HG02571 (cell line): ENCODE measurements around the gene FOXP1.
A peak's percentile ranks its signal among the peaks of the same experiment; 100 is the strongest.
"Not testable (repeated sequence)": the region's sequence is repeated elsewhere in the genome, so short reads cannot be mapped to it uniquely, and the experiment has no call there.

ENCODE experiments used
- ATAC-seq: cut with Tn5 transposase; IDR thresholded peaks from one replicate; pipeline ENCODE4 v1.9.1; 2021; ENCODE audit warnings: mild to moderate bottlenecking, moderate library complexity; ENCODE audit not compliant: unreplicated experiment

Gene FOXP1

DNA sequence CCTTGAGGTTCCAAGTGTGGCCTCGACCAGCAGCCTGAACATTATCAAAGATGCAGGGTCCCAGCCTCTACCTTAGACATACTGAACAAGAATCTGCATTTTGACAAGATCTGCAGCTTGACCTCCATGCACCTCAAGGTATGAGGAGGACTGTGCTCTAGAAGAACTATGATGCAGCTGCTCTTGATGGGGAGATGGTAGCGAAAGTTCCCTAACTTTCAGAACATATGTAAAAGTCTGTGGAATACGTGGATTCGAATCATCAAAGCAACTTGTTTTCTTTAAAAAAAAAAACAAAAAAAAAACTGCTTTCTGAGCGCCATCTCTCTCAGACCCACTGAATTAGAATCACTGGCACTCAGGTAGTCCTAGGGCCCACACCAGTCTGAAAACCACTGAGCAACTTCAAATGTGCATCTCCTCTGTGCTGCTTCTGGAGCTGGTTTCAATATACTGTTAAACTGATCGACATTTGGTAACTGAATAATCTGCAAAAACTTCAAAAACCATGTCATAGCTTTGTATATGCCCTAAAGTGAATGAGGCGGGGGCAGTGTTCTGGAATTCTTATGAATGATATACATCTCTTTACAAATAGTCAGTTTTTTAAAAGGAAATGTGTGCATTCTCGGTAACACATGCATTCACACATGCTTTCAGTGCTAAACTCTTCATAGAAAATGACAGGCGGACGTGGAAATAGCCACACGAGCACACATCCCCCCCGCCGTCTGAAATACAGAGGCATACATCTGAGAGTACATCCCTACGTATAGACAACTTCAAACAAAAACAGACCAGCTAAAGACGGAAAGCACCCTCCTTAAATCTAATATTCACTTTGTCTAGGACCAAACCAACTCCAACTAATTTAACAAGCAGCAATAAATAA is 128.8 kb downstream of the FOXP1 start:
- no peak for ATAC-seq

DNA sequence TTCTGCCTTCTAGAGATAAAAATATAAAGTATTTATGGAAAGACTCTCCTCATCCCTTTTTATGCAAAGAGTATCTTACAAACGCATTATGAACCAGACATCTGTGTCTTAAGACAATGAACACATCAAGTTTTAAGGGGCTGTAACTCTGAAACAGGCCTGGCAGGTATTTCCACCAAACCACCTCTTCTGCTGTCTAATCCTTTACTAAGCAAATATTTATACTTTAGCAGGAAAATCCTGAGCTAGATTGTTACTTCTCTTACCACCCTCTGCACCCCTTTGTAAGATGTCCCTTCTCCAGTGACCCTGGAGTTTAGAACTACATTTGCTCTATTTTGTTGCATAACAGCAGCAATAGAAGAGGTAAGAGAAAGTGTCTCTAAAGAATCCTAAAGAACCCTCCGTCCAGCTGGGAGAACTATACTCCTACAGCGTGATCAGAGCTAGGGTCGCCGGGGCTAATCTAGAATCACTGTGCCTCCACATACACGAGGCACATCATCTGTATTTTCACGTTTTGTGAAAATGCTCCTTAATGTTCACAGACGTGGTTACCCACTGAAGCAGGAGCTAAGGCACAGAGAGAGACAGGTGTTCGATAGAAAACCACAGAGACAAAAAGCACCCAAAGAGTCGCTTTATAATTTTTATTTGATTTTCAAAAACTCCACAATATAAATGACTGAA is 129.6 kb downstream of the FOXP1 start:
- no peak for ATAC-seq

DNA sequence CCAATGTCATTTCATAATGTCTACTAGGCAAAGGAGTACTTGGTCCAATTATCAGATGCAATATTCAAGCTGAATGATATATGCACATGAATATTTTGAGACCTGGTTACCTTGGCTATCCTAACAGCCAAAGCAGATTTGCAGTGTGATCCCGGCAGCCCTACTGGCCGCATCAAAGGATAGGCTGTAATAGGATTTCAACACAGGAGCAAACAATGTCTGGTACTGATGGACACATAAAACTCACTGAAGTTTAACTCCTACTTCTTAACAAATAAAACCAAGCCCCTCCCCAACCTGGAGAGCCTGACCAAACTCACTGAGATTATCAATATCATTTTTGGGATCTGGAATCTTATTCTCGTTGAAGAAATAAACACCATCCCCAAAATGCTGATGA is 130.2 kb downstream of the FOXP1 start:
- ATAC-seq, result no peak

DNA sequence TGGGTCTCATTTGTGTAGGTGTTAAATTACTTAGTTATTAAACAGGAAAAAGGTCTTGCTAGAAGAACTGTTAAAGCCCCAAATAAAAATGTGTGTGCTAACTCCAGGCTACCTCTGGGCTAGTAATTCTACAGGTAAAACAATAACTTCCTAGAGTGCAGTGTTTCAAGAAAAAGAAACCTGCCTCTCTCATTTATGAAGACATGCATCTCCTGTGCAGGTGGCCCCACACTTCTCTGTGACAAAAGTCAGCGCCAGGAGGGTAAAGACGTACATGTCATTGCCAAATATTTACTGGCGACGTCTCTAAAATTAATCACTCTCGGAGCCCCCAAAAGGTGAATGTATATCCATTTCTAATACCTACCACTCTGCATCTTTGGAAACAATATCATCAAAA is 131.7 kb downstream of the FOXP1 start:
- no peak for ATAC-seq

DNA sequence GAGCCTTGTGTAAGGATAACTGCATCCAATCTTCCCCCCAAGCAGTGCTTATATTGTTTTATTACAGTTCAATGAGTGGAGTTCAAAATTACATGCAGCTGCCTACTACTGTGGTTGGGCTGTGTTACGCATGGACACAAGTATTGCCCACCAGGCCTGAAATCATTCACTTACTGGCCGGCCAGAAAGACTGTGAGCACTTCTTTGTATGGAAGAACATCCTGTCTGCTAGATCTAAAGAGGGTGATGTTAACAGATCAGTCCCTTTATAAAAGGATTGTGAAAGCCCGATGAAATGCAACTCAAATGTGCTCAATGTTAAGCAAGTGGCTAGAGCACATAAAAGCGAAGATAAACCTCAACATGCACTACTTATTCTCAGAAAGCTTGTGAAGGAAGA is 132.5 kb downstream of the FOXP1 start:
- ATAC-seq, result no peak

DNA sequence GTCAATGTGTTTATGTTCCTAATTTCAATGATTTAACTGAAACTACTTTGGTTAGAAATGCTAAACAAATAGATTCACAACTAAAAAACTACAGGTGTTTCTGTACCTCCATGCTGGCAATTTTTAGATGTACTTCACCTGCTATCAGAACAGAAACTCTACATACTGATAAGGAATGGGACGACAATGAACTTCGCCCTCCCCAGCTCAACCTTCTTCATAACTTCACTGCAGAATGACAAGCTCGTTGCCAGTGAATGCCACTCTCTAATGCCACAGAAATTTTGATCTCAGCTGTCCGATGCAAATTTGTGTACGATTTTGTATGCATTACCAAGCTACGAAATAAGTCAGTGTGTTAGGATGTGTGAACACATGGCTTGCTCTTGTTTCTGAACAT is 133.4 kb downstream of the FOXP1 start:
- ATAC-seq, result no peak

DNA sequence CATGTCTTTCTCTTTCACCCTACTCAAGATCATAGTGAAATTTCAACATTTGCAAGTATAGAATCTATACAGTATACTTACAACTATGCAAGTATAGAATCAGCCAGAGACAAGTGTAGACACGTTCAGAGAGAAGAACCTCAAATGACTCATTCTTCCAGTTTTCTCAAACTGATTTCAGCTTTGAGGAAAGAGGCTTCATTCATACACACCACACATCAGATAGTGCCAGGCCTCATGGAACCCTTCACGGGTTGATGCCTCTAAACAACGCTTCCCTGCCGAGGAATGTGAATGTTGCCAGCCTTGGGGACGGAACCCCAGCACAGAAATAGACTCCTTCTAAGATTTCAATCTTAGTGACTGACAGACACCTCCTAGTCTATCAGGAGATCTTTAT is 135.7 kb downstream of the FOXP1 start:
- ATAC-seq, result no peak

DNA sequence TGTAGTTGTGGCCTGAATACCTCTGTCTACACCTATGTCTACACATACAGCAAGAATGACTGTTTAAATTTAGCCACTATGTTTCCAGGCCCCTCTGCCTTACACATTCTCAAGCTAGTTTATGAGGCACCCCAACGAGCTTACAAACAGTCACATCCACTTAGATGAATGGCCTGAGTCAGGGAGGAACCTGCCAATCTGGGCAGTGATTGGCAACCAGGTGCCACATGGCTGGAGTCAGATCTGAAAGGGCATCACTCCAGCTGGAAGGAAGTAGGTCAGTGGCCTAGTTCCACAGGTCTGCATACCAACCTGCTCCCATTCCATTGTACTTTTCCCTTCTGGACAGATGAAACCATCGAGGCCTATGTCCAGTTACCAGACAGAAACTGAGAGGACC is 136.3 kb downstream of the FOXP1 start:
- ATAC-seq, result no peak

GRCh38 chr3:71446734-71447133 is 136.8 kb downstream of the FOXP1 start:
- no peak for ATAC-seq

- ATAC-seq, result no peak
These were observed 137.3 kb downstream of the FOXP1 start for GRCh38 chr3:71446260-71446659.

DNA sequence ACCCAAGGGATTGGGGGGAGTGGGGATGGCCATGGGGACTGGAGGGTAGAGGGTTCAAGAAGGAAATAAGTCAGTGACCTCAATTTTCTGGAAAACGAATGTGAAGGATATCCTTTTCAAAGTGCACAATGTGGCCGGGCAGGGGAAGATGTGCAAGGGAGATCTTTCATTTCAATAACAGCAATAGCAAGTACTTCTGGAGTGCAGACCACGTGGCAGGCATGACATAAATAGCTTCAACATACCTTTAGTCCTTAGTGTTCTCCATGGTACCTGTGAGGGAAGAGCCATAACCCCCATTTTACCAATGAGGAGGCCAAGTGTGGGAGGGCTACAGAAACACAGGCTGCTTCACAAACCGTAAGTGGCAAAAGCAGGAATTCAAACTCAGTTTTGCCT is 138.7 kb downstream of the FOXP1 start:
- ATAC-seq, result no peak

DNA sequence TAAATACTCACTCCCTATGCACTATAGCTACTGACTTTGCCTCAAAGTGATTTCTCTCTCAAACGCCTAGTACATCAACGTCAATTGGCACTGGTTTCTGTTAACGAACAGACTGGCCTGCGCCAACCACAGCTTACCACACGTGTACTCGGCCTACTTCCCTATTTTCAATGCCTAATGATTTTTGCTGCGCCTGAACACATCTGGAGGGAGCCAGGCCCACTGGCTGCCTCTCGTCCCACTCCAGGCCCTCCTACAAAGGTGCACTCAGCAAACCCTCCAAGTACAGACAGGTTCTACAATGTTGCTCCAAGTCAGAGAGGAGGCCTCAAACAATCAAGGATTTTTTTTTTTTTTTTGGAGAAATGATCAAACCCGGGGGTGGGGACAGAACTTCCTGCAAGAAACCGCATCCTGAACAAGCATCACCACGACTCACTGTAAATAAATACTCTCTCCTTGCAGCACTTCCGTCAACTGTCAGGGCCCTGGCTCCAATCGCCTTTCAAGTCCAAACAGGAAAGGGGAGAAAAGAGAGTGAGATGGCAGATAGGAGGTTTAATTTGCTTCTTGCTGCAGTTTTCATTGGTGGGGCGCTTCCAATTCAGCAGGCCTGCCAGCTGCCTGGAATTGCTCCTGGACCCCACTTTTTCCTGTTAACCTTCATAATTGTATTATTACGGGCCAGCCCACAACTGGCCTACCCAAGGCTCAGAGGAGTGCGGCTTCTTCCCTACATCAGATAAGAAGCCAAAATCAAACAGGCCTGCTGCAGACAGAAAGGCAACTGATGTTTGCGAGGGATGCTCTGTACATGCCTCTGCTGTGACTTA is 139.3 kb downstream of the FOXP1 start:
- peak; percentile 93 for ATAC-seq

DNA sequence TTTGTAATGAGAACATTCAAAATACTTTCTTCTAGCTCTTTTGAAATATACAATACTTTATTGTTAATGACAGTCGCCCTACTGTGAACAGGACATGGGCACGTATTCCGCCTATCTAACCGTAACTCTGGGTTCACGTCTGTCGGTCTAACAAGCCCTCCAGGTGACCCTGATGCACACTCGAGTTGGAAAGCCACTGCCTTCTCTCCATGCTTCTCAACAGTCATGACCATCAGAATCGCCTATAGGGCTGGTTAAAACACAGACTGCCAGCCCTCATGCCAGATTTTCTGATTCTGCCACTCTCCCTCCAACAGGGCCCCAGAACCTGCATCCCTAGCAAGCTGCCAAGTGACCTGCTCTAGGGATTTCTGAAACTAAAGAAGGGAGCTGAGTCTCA is 140.2 kb downstream of the FOXP1 start:
- ATAC-seq, result no peak

- no peak for ATAC-seq
These were observed 140.9 kb downstream of the FOXP1 start for GRCh38 chr3:71442652-71443042.

DNA sequence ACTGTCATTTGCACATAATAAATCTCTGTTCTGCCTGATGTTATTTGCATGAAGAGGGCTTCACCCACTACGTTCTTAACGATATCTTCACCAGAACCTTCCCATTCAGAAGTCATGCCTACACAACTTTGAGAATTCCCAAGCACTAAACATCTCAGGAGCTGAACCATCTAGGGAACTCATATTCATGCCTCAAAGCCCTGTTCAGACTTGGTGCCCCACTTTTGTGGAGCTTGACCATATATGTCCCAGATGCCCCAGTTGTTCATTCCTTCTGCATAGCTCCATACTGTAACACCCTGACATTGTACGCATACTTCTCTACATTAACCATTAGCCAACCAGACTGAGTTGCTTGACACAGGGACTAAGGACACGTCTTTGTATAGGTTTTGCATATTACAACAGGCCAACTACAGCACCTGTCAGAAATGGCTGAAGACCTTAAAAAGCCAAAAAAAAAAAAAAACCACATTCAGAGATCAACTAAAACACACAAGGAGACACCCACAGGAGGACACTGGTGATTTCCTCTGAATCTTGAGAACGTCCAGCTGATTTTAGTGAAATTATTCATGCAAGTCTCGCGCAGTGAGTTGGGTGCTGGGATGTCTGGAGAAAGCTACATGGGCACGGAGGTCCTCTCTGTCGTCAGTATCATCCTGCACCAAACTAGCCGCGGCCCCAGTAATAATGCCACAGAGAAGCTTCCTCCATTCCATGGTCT is 141.4 kb downstream of the FOXP1 start:
- ATAC-seq, result no peak

GRCh38 chr3:71441217-71441924 is 142.2 kb downstream of the FOXP1 start:
- no peak for ATAC-seq

DNA sequence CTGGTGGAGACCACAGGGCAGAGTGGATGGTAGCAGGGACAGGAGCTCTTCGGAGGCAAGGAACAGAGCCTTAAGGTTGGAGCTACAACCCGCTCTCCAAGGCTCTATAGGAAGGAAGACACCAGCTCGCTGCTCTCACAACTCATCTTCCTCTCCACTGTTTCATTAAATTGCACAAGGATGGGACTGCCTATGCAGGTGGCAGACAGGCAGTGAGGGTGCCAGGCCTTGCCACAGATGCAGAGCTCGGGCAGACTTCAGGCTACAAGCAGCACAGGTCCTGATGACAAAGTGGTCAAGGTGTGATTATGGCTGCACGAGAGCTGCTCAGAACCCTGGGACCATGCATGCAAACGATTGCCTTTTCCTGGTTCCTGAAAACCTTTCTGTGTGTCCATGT is 144.6 kb downstream of the FOXP1 start:
- no peak for ATAC-seq

- no peak for ATAC-seq
These were observed 145.3 kb downstream of the FOXP1 start for GRCh38 chr3:71438071-71438685.

DNA sequence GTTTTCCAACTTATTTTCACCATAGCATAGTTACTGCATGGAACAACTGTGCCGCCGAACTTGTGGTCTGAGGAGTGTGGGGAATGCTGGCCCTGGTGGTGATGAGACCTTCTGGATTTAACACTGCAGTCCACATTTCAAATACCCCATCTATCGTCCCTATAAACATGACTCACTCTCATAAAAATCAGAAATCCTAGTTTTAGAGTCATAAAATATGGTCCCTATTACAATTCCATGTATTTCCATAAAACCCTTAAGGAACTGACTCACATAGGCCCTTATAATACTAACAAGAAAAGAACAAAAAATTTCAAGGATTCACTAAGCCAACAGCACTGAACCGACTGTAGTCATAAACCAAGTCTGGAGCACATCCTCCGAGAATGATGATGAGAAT is 147.2 kb downstream of the FOXP1 start:
- ATAC-seq, result no peak

DNA sequence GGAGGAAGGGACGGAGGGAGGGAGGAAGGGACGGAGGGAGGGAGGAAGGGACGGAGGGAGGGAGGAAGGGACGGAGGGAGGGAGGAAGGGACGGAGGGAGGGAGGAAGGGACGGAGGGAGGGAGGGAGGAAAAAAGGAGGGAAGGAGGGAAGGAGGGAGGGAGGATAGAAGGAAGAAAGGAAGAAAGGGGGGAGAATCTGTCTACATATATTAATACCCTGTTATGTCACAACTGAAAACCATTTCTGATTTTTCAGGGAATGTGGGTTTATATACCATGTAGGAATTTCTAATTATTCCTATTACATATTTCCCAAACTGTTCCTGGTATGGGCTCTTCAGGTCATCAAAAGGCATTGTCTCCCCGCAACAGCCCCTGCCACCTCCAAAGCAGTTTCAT is 147.7 kb downstream of the FOXP1 start:
- not testable (repeated sequence) for ATAC-seq
